ENCODE results near the gene CDKN1C. TPM values are rescaled to one million over a fixed set of nuclear protein-coding genes. Genes with fewer than 3 reads are reported as not detected.

The CDKN1C gene
- total RNA-seq, 1 donor from 2014 or later, result 67.3 TPM

- Histone ChIP-seq H3K9me3 (no peaks in the 10 kb centered on the region), H3K27ac (no peak overlapping the region), H3K27me3 (no peaks in the 10 kb centered on the region), H3K4me3 (no peak overlapping the region), H3K4me1 (no peaks in the 10 kb centered on the region), H3K36me3 (no peaks in the 10 kb centered on the region)
- TF ChIP-seq POLR2AphosphoS5 (IDR thresholded peaks at IDR 0.05; ENCODE audit: insufficient read depth in 1 of 2, low read depth in 1 of 2) (no peak), POLR2A (IDR thresholded peaks at IDR 0.05) (no peak), CTCF (IDR thresholded peaks at IDR 0.05) (no peak)
- intact Hi-C loops (cut with DNase I), result no loop called here
- no peak for DNase-seq (ENCODE audit: extremely low spot score in 2 of 2)
Observed at GRCh38 chr11:2859699-2860037, 25.9 kb downstream of the CDKN1C start.

- TF ChIP-seq CTCF (IDR thresholded peaks at IDR 0.05) (no peak), POLR2AphosphoS5 (IDR thresholded peaks at IDR 0.05; ENCODE audit: insufficient read depth in 1 of 2, low read depth in 1 of 2) (no peak), POLR2A (IDR thresholded peaks at IDR 0.05) (no peak)
- intact Hi-C loops (cut with DNase I), result no loop called here
- H3K27me3 ChIP-seq, result no peaks in the 10 kb centered on the region
- H3K4me1 ChIP-seq, result no peaks in the 10 kb centered on the region
- no peaks in the 10 kb centered on the region for H3K9me3 ChIP-seq
- H3K4me3 ChIP-seq, result no peak overlapping the region
- DNase-seq (ENCODE audit: extremely low spot score in 2 of 2), result no peak
- no peaks in the 10 kb centered on the region for H3K36me3 ChIP-seq
- no peak overlapping the region for H3K27ac ChIP-seq
Observed at GRCh38 chr11:2858995-2859698, 26.4 kb downstream of the CDKN1C start.

- no peak overlapping the region for H3K4me3 ChIP-seq
- H3K27me3 ChIP-seq, result no peaks in the 10 kb centered on the region
- no peak for DNase-seq (ENCODE audit: extremely low spot score in 2 of 2)
- no peak for TF ChIP-seq CTCF (IDR thresholded peaks at IDR 0.05)
- TF ChIP-seq POLR2A (IDR thresholded peaks at IDR 0.05), result no peak
- H3K4me1 ChIP-seq, result no peaks in the 10 kb centered on the region
- intact Hi-C loops (cut with DNase I), result no loop called here
- no peaks in the 10 kb centered on the region for H3K9me3 ChIP-seq
- no peak overlapping the region for H3K27ac ChIP-seq
- no peaks in the 10 kb centered on the region for H3K36me3 ChIP-seq
Observed at GRCh38 chr11:2857918-2858317, 27.7 kb downstream of the CDKN1C start.

- no peaks in the 10 kb centered on the region for H3K27me3 ChIP-seq
- no peaks in the 10 kb centered on the region for H3K4me1 ChIP-seq
- no peak for TF ChIP-seq POLR2A (IDR thresholded peaks at IDR 0.05)
- no peak for TF ChIP-seq CTCF (IDR thresholded peaks at IDR 0.05)
- no peak overlapping the region for H3K27ac ChIP-seq
- H3K4me3 ChIP-seq, result no peak overlapping the region
- H3K9me3 ChIP-seq, result no peaks in the 10 kb centered on the region
- intact Hi-C loops (cut with DNase I), result no loop called here
- no peaks in the 10 kb centered on the region for H3K36me3 ChIP-seq
- no peak for DNase-seq (ENCODE audit: extremely low spot score in 2 of 2)
Observed at GRCh38 chr11:2857276-2857675, 28.3 kb downstream of the CDKN1C start.

GRCh38 chr11:2855162-2855561, 30.4 kb downstream of the CDKN1C start:
- no peak overlapping the region for H3K27ac ChIP-seq
- H3K36me3 ChIP-seq, result no peaks in the 10 kb centered on the region
- no peaks in the 10 kb centered on the region for H3K9me3 ChIP-seq
- no peaks in the 10 kb centered on the region for H3K27me3 ChIP-seq
- H3K4me1 ChIP-seq, result no peaks in the 10 kb centered on the region
- intact Hi-C loops (cut with DNase I), result no loop called here
- no peak overlapping the region for H3K4me3 ChIP-seq
- no peak for DNase-seq (ENCODE audit: extremely low spot score in 2 of 2)
- TF ChIP-seq CTCF (IDR thresholded peaks at IDR 0.05), result no peak
